ENCODE results near the gene RAB11B.
"Not testable (repeated sequence)": the region's sequence is repeated elsewhere in the genome, so short reads cannot be mapped to it uniquely, and the experiment has no call there.

Gene RAB11B

DNA sequence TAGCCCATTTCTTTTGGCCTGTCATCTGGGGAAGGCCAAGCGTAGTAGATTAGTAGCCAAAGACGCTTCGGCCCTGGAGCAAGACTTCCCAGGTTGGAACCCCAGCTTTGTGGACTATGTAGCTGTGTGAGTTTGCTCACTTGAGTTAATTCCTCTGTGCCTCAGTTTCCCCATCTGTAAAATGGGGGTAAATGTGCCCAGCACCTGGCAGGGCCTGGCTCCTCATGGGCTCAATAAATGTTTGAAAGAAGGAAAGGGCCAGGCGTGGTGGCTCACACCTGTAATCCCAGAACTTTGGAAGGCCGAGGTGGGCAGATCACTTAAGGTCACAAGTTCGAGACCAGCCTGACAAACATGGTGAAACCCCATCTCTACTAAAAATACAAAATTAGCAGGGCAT, 39.7 kb downstream of the RAB11B start:
- DNase-seq (ENCODE audit: low read depth): no peak

DNA sequence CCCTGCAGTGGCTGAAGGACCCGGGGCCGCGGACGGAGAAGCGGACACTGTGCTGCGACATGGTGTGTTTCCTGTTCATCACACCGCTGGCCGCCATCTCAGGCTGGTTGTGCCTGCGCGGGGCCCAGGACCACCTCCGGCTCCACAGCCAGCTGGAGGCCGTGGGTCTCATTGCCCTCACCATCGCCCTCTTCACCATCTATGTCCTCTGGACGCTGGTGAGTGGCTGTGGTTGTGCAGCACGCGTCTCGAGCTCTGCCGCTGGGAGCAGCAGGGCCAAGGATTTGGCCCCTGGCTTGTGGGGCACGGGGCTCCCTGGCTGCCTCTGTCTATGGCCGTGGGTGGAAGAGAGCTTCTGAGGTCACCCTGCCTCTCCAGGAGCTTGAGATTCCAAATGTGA, 40.5 kb downstream of the RAB11B start:
- no peak for DNase-seq (ENCODE audit: low read depth)

- DNase-seq (ENCODE audit: low read depth): no peak
These were observed 48.1 kb downstream of the RAB11B start for GRCh38 chr19:8438236-8438635.

GRCh38 chr19:8441725-8442544, 51.8 kb downstream of the RAB11B start:
- DNase-seq (ENCODE audit: low read depth): no peak

DNA sequence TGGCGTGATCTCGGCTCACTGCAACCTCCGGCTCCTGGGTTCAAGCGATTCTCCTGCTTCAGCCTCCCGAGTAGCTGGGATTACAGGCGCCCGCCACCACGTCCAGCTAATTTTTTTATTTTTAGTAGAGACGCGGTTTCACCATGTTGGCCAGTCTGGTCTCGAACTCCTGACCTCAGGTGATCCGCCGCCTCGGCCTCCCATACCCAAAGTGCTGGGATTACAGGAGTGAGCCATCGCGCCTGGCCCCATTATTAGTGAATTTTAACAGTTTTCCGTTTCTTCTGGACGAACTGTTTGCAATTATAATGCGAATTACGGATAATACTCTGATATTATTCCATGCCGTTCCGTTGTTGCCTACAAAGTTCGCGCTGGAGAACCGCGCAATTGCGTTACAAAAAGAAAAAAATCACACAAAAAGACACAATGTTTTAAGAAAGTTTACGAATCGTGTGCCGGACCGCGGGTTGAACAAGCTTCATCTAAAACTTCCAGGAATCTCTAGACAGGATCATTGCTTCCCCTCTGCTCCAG, 54.0 kb downstream of the RAB11B start:
- DNase-seq (ENCODE audit: low read depth): not testable (repeated sequence)

- DNase-seq (ENCODE audit: low read depth): peak; percentile 93
These were observed 54.7 kb downstream of the RAB11B start, which contains the start of gene HNRNPM for GRCh38 chr19:8444677-8445487. Gene HNRNPM (plus strand): TSS chr19:8444975. CDS start chr19:8444999, 24 bp downstream.

GRCh38 chr19:8445488-8446001, 55.4 kb downstream of the RAB11B start:
- DNase-seq (ENCODE audit: low read depth): peak; percentile 26

DNA sequence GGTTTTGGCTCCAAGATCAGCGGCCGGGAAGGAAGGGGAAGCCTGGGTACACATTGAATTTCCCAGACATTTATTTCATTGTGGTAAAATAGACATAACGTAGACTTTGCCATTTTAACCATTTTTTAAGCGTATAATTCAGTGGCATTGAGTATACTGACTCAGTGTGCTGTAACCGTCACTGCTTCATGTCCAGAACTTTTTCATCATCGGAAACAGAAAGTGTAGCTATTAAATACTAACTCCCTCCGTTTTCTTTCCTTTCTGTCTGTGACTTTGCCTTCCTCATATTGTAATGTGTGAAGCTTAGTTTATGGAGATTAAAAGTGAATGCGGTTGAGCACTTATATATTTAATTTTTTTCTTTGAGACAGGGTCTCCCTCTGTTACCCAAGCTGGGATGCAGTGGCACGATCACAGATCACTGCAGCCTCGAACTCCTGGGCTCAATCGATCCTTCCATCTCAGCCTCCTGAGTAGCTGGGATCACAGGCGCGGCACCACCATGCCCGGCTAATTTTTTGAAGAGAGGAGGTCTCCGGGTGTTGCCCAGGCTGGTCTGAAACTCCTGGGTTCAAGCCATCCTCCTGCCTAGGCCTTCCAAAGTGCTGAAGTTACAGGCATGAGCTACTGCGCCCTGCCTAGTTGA, 56.0 kb downstream of the RAB11B start:
- no peak for DNase-seq (ENCODE audit: low read depth)

DNA sequence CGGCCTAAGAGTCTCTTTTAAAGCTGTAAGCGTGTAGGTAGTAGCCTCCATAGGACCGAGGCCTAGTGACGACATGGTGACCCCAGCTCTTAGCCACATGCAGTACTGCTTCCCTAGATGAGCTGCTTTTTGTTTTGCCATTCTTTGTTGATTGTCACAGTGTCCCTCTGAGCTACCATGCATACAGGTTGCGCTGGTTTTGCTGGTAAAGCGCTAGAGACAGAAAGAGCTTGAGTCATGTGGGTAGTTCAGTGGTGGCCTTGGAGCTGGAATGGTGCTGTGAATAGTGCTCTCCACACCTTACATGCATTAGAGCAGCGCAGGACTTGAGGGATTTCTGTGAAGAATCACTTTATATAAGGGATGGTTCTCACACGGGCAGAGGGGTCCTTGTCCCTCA, 59.7 kb downstream of the RAB11B start:
- no peak for DNase-seq (ENCODE audit: low read depth)

- DNase-seq (ENCODE audit: low read depth): no peak
These were observed 61.2 kb downstream of the RAB11B start for GRCh38 chr19:8451377-8451776.

- no peak for DNase-seq (ENCODE audit: low read depth)
These were observed 61.7 kb downstream of the RAB11B start for GRCh38 chr19:8451885-8452284.

DNA sequence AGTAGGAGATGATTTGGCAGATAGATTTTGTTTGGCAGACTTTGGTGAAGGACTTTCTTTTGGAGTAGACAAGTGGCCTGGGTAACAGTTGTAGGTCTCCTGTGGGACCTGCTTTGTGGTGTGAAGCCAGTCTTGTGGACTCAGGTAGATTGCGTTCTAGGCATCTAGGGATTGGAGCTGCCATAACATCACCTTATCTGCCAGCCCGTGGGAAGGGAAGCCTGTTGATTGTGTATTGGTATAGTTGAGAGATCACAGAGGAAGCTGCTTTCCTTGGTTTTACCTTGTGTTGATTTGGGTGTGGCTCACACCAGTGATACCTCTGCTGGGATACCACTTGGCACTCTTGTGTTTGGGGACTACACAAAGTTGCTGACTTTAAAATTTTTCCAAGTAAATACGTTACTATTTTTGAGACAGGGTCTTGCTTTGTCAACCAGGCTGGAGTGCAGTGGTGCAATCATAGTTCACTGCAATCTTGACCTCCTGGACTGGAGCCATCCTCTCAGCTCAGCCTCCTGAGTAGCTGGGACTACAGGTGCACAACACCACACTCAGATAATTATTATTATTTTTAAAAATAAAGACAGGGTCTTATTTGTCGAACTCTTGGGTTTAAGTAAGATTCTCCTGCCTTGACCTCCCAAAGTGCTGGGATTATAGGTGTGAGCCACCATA, 62.4 kb downstream of the RAB11B start:
- no peak for DNase-seq (ENCODE audit: low read depth)

- DNase-seq (ENCODE audit: low read depth): no peak
These were observed 63.5 kb downstream of the RAB11B start for GRCh38 chr19:8453616-8454015.
